Activated CD4-positive, alpha-beta T cell treated with anti-CD3 and anti-CD28 coated beads, Interleukin-2, amount 10 ng/mL, durations not matched to agents 7 days and 5 days (primary cell): ENCODE measurements around the gene EPG5. TPM values are rescaled to one million over a fixed set of nuclear protein-coding genes. Genes with fewer than 3 reads are reported as not detected.
"Not testable (repeated sequence)": the region's sequence is repeated elsewhere in the genome, so short reads cannot be mapped to it uniquely, and the experiment has no call there.

ENCODE experiments used
- CTCF ChIA-PET: fragments of 350-600 bp; sonication (Branson Sonifier 250); formaldehyde crosslinking; loops from one replicate; lab custom pipeline; 2021; ENCODE audit warnings: antibody characterized with exemption; lab: Charles Lee
- POLR2A ChIA-PET: fragments of 350-600 bp; sonication (Branson Sonifier 250); formaldehyde crosslinking; loops from one replicate; lab custom pipeline; 2021; ENCODE audit warnings: antibody characterized with exemption; lab: Charles Lee
- DNase-seq: peaks from one replicate; pipeline ENCODE4 v3.0.0-alpha.2; 2020
- H3K27ac Mint-ChIP-seq: one replicate; pipeline ENCODE4 v1.8.0; 2021; ENCODE audit warnings: mild to moderate bottlenecking, moderate library complexity, mixed read lengths
- H3K27me3 Mint-ChIP-seq: one replicate; pipeline ENCODE4 v1.8.0; 2021; ENCODE audit warnings: mixed read lengths
- H3K36me3 Mint-ChIP-seq: one replicate; pipeline ENCODE4 v1.8.0; 2021; ENCODE audit warnings: low read depth, mixed read lengths
- H3K4me1 Mint-ChIP-seq: one replicate; pipeline ENCODE4 v1.8.0; 2021; ENCODE audit warnings: mixed read lengths
- H3K4me3 Mint-ChIP-seq: one replicate; pipeline ENCODE4 v1.8.0; 2021; ENCODE audit warnings: mild to moderate bottlenecking, moderate library complexity, mixed read lengths
- H3K9me3 Mint-ChIP-seq: one replicate; pipeline ENCODE4 v1.8.0; 2021; ENCODE audit warnings: mixed read lengths
- total RNA-seq, 2 experiments: library from RNA; stranded (reverse); gene quantifications; one replicate each; pipeline ENCODE4 v1.2.3, GENCODE V29; 2021

The EPG5 gene
- total RNA-seq, 2 experiments from 2014 or later = 21.6 to 26.6 TPM

DNA sequence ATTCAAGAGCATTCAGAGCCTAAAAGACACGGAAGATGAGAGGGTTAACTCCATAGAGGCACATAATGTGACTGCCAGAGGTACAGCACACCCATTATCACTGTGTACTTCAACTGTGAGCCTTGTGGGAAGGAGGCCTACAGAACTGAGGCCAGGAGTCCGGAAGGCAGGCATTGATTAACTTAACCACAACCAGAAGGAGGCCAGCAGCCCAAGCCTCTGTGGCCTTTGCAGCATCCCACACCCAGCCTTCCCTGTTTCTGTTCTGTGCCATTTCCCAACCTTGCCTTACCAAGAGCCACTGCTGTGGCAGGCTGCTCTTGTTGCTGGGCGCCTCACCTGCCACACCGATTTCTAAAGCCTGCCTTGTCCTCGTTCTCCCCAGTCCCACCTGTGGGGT, 114.5 kb downstream of the EPG5 start:
- Mint-ChIP-seq H3K4me3 (no peak overlapping the region), H3K36me3 (peaks cover 32% of the 10 kb centered on the region), H3K9me3 (no peaks in the 10 kb centered on the region), H3K27ac (no peak overlapping the region), H3K27me3 (no peaks in the 10 kb centered on the region), H3K4me1 (no peaks in the 10 kb centered on the region)
- no peak for DNase-seq
- POLR2A ChIA-PET = no interaction called here
- CTCF ChIA-PET = no interaction called here

DNA sequence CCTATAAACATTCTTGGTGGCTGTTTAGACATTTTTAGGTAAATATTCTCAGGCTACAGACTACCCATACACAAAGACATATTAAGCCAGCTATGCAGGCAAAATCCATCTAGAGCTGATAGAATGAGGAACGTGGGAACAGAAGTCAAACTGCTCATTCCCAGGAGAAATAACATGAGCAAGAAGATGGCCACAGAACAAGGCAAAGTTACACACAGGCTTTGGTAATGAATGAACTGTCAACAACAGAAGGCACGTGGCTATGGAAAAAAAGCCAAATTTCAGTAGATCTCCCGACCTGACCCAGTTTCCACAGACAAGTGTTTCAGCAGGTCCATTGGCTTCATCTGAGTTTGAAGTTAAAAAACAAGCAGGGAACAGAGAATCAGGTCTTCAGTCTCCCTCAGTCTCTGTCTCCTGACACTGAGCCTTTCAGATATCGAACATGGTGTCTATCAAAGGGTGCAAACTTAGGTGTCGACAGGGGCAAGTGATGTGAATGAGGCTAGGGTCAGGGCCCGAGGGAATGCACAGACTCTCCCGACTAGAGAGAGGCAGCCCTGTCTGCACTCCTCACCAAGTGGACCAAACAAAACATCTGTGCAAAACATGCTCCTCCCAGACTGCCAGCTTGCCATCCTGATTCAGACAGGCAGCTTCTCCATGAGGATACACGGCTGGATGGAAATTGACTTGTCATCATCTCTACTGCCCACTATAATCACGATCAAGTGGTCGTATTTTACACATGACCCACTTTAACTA, 115.8 kb downstream of the EPG5 start:
- no peak overlapping the region for H3K4me3 Mint-ChIP-seq
- POLR2A ChIA-PET = no interaction called here
- no peak overlapping the region for H3K27ac Mint-ChIP-seq
- H3K36me3 Mint-ChIP-seq = peaks cover 27% of the 10 kb centered on the region
- DNase-seq = no peak
- no peaks in the 10 kb centered on the region for H3K27me3 Mint-ChIP-seq
- H3K9me3 Mint-ChIP-seq = no peaks in the 10 kb centered on the region
- H3K4me1 Mint-ChIP-seq = no peaks in the 10 kb centered on the region
- CTCF ChIA-PET = interaction anchor here (1.6 kb wide), 1 partner anchor 29 kb away, joined by 4 read pairs; no protein-coding TSS in a partner anchor

DNA sequence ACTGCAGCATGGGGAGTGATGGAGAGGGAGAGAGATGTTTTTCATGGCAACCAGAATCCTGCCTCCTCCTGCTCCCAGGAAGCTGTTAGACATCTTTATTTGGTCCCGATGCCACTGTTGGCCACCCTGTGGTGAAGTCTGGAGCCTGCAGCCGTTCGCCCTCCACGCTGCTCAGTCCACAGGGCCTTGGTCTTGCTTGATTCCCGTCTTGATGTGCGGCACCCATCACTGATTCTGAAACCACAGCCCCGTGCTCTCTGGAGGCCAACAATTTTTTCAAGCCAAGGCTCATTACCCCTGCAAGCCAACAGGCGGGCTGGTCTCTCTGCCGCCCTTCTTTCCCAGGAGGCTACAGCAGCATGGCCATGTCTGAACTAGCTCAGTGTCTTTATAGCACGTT, 117.1 kb downstream of the EPG5 start:
- POLR2A ChIA-PET = no interaction called here
- no peaks in the 10 kb centered on the region for H3K4me1 Mint-ChIP-seq
- peaks cover 19% of the 10 kb centered on the region for H3K36me3 Mint-ChIP-seq
- DNase-seq = no peak
- no peaks in the 10 kb centered on the region for H3K9me3 Mint-ChIP-seq
- no peak overlapping the region for H3K27ac Mint-ChIP-seq
- no peak overlapping the region for H3K4me3 Mint-ChIP-seq
- H3K27me3 Mint-ChIP-seq = no peaks in the 10 kb centered on the region
- CTCF ChIA-PET = interaction anchor here (1.6 kb wide), 1 partner anchor 30 kb away, joined by 4 read pairs; no protein-coding TSS in a partner anchor

DNA sequence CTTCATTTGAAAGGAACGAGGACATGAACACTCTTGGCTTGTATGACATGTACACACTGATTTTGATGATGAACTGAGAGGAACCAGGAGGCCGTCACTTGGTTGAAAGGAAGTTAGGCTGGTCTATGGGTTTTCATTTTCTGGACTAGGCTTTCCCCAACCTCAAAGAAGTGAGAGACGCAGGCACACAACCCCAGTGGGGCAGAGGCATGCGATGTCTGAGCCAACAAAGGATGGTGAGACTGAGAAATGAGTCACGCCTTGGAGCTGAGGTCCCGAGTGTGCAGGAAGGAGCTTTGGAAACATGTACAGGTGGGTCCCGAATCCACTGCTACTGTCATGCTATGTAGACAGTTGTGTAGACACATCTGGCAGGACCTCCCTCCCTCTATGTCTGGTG, 117.6 kb downstream of the EPG5 start:
- H3K4me3 Mint-ChIP-seq = no peak overlapping the region
- CTCF ChIA-PET = interaction anchor here (1.6 kb wide), 1 partner anchor 31 kb away, joined by 4 read pairs; no protein-coding TSS in a partner anchor
- no peaks in the 10 kb centered on the region for H3K27me3 Mint-ChIP-seq
- H3K9me3 Mint-ChIP-seq = no peaks in the 10 kb centered on the region
- H3K36me3 Mint-ChIP-seq = peaks cover 18% of the 10 kb centered on the region
- POLR2A ChIA-PET = no interaction called here
- H3K4me1 Mint-ChIP-seq = no peaks in the 10 kb centered on the region
- no peak overlapping the region for H3K27ac Mint-ChIP-seq
- DNase-seq = no peak

DNA sequence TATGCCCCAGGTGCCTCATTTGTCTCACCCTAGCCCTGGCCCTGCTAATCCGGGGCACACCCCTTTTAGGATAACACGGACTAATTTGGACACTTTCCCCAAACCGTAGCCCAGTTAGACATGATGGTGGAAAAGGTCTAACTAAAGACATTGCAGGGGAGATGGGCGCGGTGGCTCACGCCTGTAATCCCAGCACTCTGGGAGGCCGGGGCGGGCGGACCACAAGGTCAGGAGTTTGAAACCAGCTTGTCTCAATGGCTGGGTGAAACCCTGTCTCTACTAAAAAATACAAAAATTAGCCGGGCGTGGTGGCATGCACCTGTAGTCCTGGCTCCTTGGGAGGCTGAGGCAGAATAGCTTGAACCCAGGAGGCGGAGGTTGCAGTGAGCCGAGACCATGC, 118.5 kb downstream of the EPG5 start:
- H3K36me3 Mint-ChIP-seq = peaks cover 18% of the 10 kb centered on the region
- CTCF ChIA-PET = interaction anchor here (0.7 kb wide), 1 partner anchor 270 kb away, joined by 5 read pairs; no protein-coding TSS in a partner anchor
- H3K9me3 Mint-ChIP-seq, H3K4me1 Mint-ChIP-seq, DNase-seq, H3K27ac Mint-ChIP-seq, H3K4me3 Mint-ChIP-seq, H3K27me3 Mint-ChIP-seq, POLR2A ChIA-PET: not testable (repeated sequence)

DNA sequence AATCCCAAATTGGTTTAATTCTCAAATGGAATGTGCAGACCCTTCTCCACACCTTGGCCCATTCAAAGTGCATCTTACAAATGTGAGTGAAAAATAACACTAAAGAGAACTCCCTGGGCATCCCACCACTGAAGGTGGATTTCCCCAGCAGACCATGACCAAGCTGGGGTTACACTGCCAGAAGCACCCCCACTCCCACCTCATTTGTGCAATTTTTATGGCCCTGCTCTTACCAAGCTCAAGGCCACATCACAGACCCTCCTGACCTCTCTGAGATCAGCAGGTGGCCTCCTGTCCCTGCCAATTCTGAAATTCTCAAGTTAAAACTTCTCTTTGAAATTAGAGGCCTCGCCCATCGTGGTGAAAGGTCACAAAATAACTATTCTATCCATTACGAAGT, 120.0 kb downstream of the EPG5 start:
- no peaks in the 10 kb centered on the region for H3K27me3 Mint-ChIP-seq
- no peak for DNase-seq
- ChIA-PET CTCF (interaction anchor here (0.9 kb wide), 1 partner anchor 181 kb away, joined by 5 read pairs; no protein-coding TSS in a partner anchor), POLR2A (no interaction called here)
- no peak overlapping the region for H3K27ac Mint-ChIP-seq
- H3K9me3 Mint-ChIP-seq = no peaks in the 10 kb centered on the region
- H3K4me3 Mint-ChIP-seq = no peak overlapping the region
- peaks cover 10% of the 10 kb centered on the region for H3K36me3 Mint-ChIP-seq
- no peaks in the 10 kb centered on the region for H3K4me1 Mint-ChIP-seq

GRCh38 chr18:45845410-45845809, 121.7 kb downstream of the EPG5 start:
- no peaks in the 10 kb centered on the region for H3K9me3 Mint-ChIP-seq
- peaks cover 5% of the 10 kb centered on the region for H3K36me3 Mint-ChIP-seq
- ChIA-PET CTCF (no interaction called here), POLR2A (no interaction called here)
- H3K4me1 Mint-ChIP-seq = no peaks in the 10 kb centered on the region
- H3K27ac Mint-ChIP-seq = no peak overlapping the region
- no peak for DNase-seq
- no peak overlapping the region for H3K4me3 Mint-ChIP-seq
- peaks cover 4% of the 10 kb centered on the region for H3K27me3 Mint-ChIP-seq

GRCh38 chr18:45844938-45845337, 122.2 kb downstream of the EPG5 start:
- no peaks in the 10 kb centered on the region for H3K9me3 Mint-ChIP-seq
- no peak for DNase-seq
- POLR2A ChIA-PET = no interaction called here

DNA sequence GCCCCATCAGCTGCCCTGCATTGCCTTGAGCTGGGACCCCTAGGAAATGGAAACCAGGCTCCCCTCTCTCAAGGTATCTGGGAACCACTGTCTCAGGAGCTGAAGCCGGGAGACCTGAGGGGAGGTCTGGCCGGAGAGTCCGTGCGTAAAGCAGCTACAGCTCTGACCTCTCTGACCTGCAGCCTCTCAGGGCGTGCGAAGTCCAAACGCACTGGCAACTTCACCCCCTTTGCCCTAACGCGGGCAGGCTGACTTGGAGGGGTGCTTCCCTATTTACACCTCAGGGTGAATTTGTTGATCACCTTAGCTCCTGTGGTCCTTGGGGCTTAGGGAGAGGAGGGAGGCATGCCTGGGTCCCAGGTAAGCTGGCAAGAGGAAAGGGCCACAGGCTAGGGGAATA, 124.1 kb downstream of the EPG5 start:
- ChIA-PET POLR2A (no interaction called here), CTCF (no interaction called here)
- DNase-seq = no peak
- no peaks in the 10 kb centered on the region for H3K9me3 Mint-ChIP-seq
- H3K27ac Mint-ChIP-seq = no peak overlapping the region
- H3K4me1 Mint-ChIP-seq = peaks cover 5% of the 10 kb centered on the region
- no peaks in the 10 kb centered on the region for H3K36me3 Mint-ChIP-seq
- H3K27me3 Mint-ChIP-seq = peaks cover 23% of the 10 kb centered on the region
- no peak overlapping the region for H3K4me3 Mint-ChIP-seq

More at GRCh38 chr18:45844938-45845337, 122.2 kb downstream of the EPG5 start:
- Mint-ChIP-seq H3K4me1 (no peaks in the 10 kb centered on the region), H3K4me3 (no peak overlapping the region), H3K27me3 (peaks cover 7% of the 10 kb centered on the region), H3K36me3 (peaks cover 2% of the 10 kb centered on the region), H3K27ac (no peak overlapping the region)
- CTCF ChIA-PET = no interaction called here

DNA sequence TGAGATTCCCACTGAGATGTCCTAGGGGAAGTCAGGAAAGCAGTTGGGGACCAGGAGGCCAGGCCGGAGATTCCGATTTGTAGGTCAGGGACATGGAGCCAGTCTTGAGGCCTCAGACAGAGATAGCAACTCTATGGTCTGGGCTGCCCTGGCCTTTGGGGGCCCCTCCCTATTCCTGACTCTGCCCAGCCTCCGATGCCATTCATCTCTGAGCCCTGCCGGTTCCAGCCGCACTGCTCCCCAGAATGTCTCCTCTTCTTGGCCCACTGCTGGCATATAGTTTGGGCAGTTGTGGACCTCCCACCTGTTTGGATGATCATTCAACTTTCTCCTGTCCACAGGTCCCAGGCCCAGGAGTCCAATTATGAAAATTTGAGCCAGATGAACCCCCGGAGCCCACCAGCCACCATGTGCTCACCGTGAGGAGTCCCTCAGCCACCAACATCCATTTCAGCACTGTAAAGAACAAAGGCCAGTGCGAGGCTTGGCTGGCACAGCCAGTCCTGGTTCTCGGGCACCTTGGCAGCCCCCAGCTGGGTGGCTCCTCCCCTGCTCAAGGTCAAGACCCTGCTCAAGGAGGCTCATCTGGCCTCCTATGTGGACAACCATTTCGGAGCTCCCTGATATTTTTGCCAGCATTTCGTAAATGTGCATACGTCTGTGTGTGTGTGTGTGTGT, 125.2 kb downstream of the EPG5 start:
- CTCF ChIA-PET = no interaction called here
- DNase-seq = no peak
- Mint-ChIP-seq H3K4me3 (no peak overlapping the region), H3K27ac (peak overlapping the region; percentile 7), H3K9me3 (no peaks in the 10 kb centered on the region), H3K36me3 (no peaks in the 10 kb centered on the region), H3K27me3 (peaks cover 27% of the 10 kb centered on the region), H3K4me1 (peaks cover 8% of the 10 kb centered on the region)
- POLR2A ChIA-PET = no interaction called here

- H3K4me3 Mint-ChIP-seq = no peak overlapping the region
Observed at GRCh38 chr18:45841060-45841764, 125.9 kb downstream of the EPG5 start.

GRCh38 chr18:45839414-45840395, 127.4 kb downstream of the EPG5 start:
- Mint-ChIP-seq H3K9me3 (no peaks in the 10 kb centered on the region), H3K27ac (no peak overlapping the region), H3K4me3 (no peak overlapping the region), H3K27me3 (peaks cover 48% of the 10 kb centered on the region), H3K4me1 (peaks cover 10% of the 10 kb centered on the region), H3K36me3 (no peaks in the 10 kb centered on the region)
- ChIA-PET CTCF (interaction anchor here (0.6 to 1.6 kb wide), 3 partner anchors 10 to 257 kb away, joined by 3 to 5 read pairs (median 4); no protein-coding TSS in a partner anchor), POLR2A (no interaction called here)
- DNase-seq = peak; percentile 44

More at GRCh38 chr18:45841060-45841764, 125.9 kb downstream of the EPG5 start:
- DNase-seq = no peak
- ChIA-PET CTCF (no interaction called here), POLR2A (no interaction called here)
- Mint-ChIP-seq H3K4me1 (peaks cover 10% of the 10 kb centered on the region), H3K27ac (no peak overlapping the region), H3K9me3 (no peaks in the 10 kb centered on the region), H3K36me3 (no peaks in the 10 kb centered on the region), H3K27me3 (peaks cover 34% of the 10 kb centered on the region)
